H1 (cell line): ENCODE data around the gene PRDM15. TPM values are rescaled to one million over a fixed set of nuclear protein-coding genes. Genes with fewer than 3 reads are reported as not detected.

Experiments used
- CTCF ChIA-PET: fragments of 300-600 bp; sonication (Branson Sonifier 250); formaldehyde crosslinking; loops from one replicate; lab custom pipeline; 2021; ENCODE audit not compliant: partially characterized antibody; lab: Charles Lee
- POLR2A ChIA-PET: fragments of 300-600 bp; sonication (Branson Sonifier 250); formaldehyde crosslinking; loops from one replicate; lab custom pipeline; 2021; ENCODE audit warnings: inconsistent platforms; ENCODE audit not compliant: partially characterized antibody; lab: Charles Lee
- DNase-seq, 2 experiments: peaks; one replicate each; pipeline versions ENCODE4 v3.0.0 to v3.0.0-alpha.2; 2010 to 2022; ENCODE audit warnings: low spot score in 2 of 2, low read depth in 1 of 2, mixed read lengths in 1 of 2
- FAIRE-seq: peaks from 2 replicates; lab custom pipeline; 2011; peaks lifted over from hg19 to GRCh38; lab: Jason Lieb, UNC
- H2AFZ ChIP-seq: 2 replicates; pipeline ENCODE4 v1.8.1; 2012; ENCODE audit warnings: low read length, inconsistent platforms
- H2AK5ac ChIP-seq: 2 replicates; pipeline ENCODE4 v1.6.1; 2013; ENCODE audit warnings: low read depth, low read length
- H2BK120ac ChIP-seq: replicated peaks from 2 replicates; pipeline ENCODE3; 2013; ENCODE audit warnings: low read depth, low read length, inconsistent platforms
- H2BK12ac ChIP-seq: 2 replicates; pipeline ENCODE4 v1.6.1; 2013; ENCODE audit warnings: low read depth, low read length
- H2BK15ac ChIP-seq: 2 replicates; pipeline ENCODE4 v1.6.1; 2013; ENCODE audit warnings: low read length
- H2BK20ac ChIP-seq: 2 replicates; pipeline ENCODE4 v1.6.1; 2013; ENCODE audit warnings: low read length
- H2BK5ac ChIP-seq: 2 replicates; pipeline ENCODE4 v1.6.1; 2013; ENCODE audit warnings: low read depth, low read length
- H3K14ac ChIP-seq: 2 replicates; pipeline ENCODE4 v1.6.1; 2013; ENCODE audit warnings: inconsistent platforms; ENCODE audit not compliant: insufficient read length
- H3K18ac ChIP-seq: 2 replicates; pipeline ENCODE4 v1.6.1; 2013; ENCODE audit warnings: low read length; ENCODE audit errors: extremely low read depth
- H3K23ac ChIP-seq: 2 replicates; pipeline ENCODE4 v1.6.1; 2013; ENCODE audit warnings: inconsistent platforms; ENCODE audit not compliant: insufficient read length
- H3K23me2 ChIP-seq: 2 replicates; pipeline ENCODE4 v1.6.1; 2013; ENCODE audit warnings: low read depth, low read length
- H3K27ac ChIP-seq: 2 replicates; pipeline ENCODE4 v1.6.1; 2011; ENCODE audit warnings: low read depth, low read length, inconsistent platforms
- H3K27me3 ChIP-seq, 4 experiments: replicated peaks in 1 of 4; 1 replicate in 1 of 4; 2 replicates in 3 of 4; pipeline versions ENCODE4 v1.6.1 to v1.8.1; 2011 to 2013; ENCODE audit warnings: low read length in 3 of 4, mild to moderate bottlenecking in 3 of 4, inconsistent platforms in 2 of 4, mixed read lengths in 2 of 4, moderate library complexity in 1 of 4; ENCODE audit not compliant: control insufficient read depth in 3 of 4, insufficient read depth in 3 of 4; ENCODE audit errors: extremely low read depth in 1 of 4
- H3K36me3 ChIP-seq, 4 experiments: 2 replicates each; pipeline versions ENCODE4 v1.6.1 to v1.8.1; 2011 to 2013; ENCODE audit warnings: mild to moderate bottlenecking in 4 of 4, low read length in 3 of 4, moderate library complexity in 2 of 4, control low read depth in 1 of 4, inconsistent platforms in 1 of 4; ENCODE audit not compliant: insufficient read depth in 4 of 4, control insufficient read depth in 2 of 4
- H3K4ac ChIP-seq: replicated peaks from 2 replicates; pipeline ENCODE3; 2013; ENCODE audit warnings: low read length, low read depth, mixed read lengths, inconsistent platforms; ENCODE audit not compliant: insufficient read length
- H3K4me1 ChIP-seq, 4 experiments: replicated peaks in 1 of 4; 1 replicate in 1 of 4; 2 replicates in 3 of 4; pipeline versions ENCODE4 v1.6.1 to v1.8.1; 2011 to 2013; ENCODE audit warnings: low read length in 3 of 4, inconsistent platforms in 2 of 4, mixed read lengths in 1 of 4; ENCODE audit not compliant: insufficient read depth in 4 of 4, control insufficient read depth in 3 of 4
- H3K4me2 ChIP-seq, 2 experiments: 2 replicates each; pipeline versions ENCODE4 v1.6.1 to v1.8.1; 2011 to 2013; ENCODE audit warnings: low read depth in 2 of 2, low read length in 2 of 2, control low read depth in 1 of 2, inconsistent platforms in 1 of 2, mild to moderate bottlenecking in 1 of 2; ENCODE audit not compliant: insufficient read depth in 1 of 2
- H3K4me3 ChIP-seq, 4 experiments: fragments of 200-600, 300-600 bp in 1 of 4; sonication (generic), shearing (Covaris generic), sonication (Bioruptor Twin) in 1 of 4; 2 replicates each; pipeline versions ENCODE4 v1.5.1 to v1.8.1; 2011 to 2016; ENCODE audit warnings: low read length in 4 of 4, low read depth in 3 of 4, control low read depth in 2 of 4, inconsistent platforms in 2 of 4, mild to moderate bottlenecking in 2 of 4, mixed read lengths in 1 of 4, moderate library complexity in 1 of 4; ENCODE audit not compliant: insufficient read depth in 2 of 4; ENCODE audit errors: extremely low read depth in 1 of 4
- H3K56ac ChIP-seq: replicated peaks from 2 replicates; pipeline ENCODE3; 2013; ENCODE audit warnings: low read depth, mild to moderate bottlenecking, mixed read lengths, low read length, inconsistent platforms; ENCODE audit not compliant: insufficient read length
- H3K79me1 ChIP-seq: 2 replicates; pipeline ENCODE4 v1.6.1; 2013; ENCODE audit warnings: low read depth, low read length, control low read depth
- H3K79me2 ChIP-seq, 2 experiments: 2 replicates each; pipeline versions ENCODE4 v1.6.1 to v1.8.1; 2012 to 2013; ENCODE audit warnings: low read length in 2 of 2, mild to moderate bottlenecking in 2 of 2, inconsistent platforms in 1 of 2; ENCODE audit not compliant: insufficient read depth in 2 of 2, control insufficient read depth in 1 of 2
- H3K9ac ChIP-seq, 4 experiments: replicated peaks in 1 of 4; 1 replicate in 1 of 4; 2 replicates in 3 of 4; pipeline versions ENCODE4 v1.6.1 to v1.8.1; 2011 to 2013; ENCODE audit warnings: low read depth in 3 of 4, low read length in 3 of 4, control low read depth in 2 of 4, mild to moderate bottlenecking in 2 of 4, moderate library complexity in 2 of 4, inconsistent platforms in 1 of 4; ENCODE audit errors: extremely low read depth in 1 of 4
- H3K9me3 ChIP-seq, 2 experiments: 2 replicates each; pipeline versions ENCODE4 v1.6.1 to v1.8.1; 2012 to 2013; ENCODE audit warnings: mild to moderate bottlenecking in 2 of 2, moderate library complexity in 2 of 2, control low read depth in 1 of 2, inconsistent platforms in 1 of 2, low read depth in 1 of 2, low read length in 1 of 2, mixed read lengths in 1 of 2; ENCODE audit not compliant: insufficient read depth in 2 of 2
- H4K20me1 ChIP-seq, 2 experiments: replicated peaks in 1 of 2; 2 replicates each; pipeline versions ENCODE3 to v1.8.1; 2011 to 2013; ENCODE audit warnings: inconsistent platforms in 2 of 2, low read length in 2 of 2, mild to moderate bottlenecking in 1 of 2; ENCODE audit not compliant: insufficient read depth in 2 of 2, control insufficient read depth in 1 of 2
- H4K5ac ChIP-seq: 2 replicates; pipeline ENCODE4 v1.6.1; 2013; ENCODE audit warnings: low read length, low read depth, mixed read lengths, inconsistent platforms; ENCODE audit not compliant: insufficient read length
- H4K8ac ChIP-seq: 2 replicates; pipeline ENCODE4 v1.8.0; 2013; ENCODE audit warnings: mild to moderate bottlenecking, moderate library complexity, low read length, inconsistent platforms; ENCODE audit not compliant: insufficient read depth; ENCODE audit errors: extremely low read depth
- H4K91ac ChIP-seq: replicated peaks from 2 replicates; pipeline ENCODE3; 2013; ENCODE audit warnings: low read length, mixed read lengths, inconsistent platforms; ENCODE audit not compliant: insufficient read length
- BCL11A ChIP-seq, 2 experiments: IDR thresholded peaks; one replicate each; pipeline ENCODE4 v1.6.1; 2011; ENCODE audit warnings: low read depth in 2 of 2, low read length in 2 of 2, mild to moderate bottlenecking in 2 of 2
- CBX5 ChIP-seq: fragments of 300-800, 300-1000 bp; sonication (generic); IDR thresholded peaks from 2 replicates; pipeline ENCODE4 v1.7.1; 2016; ENCODE audit warnings: antibody characterized with exemption, low read length, low read depth
- CHD1 ChIP-seq: IDR thresholded peaks from 2 replicates; pipeline ENCODE4 v1.6.1; 2012; ENCODE audit warnings: low read depth, low read length, improper control_type of control experiment
- EP300 ChIP-seq, 2 experiments: IDR thresholded peaks; 1 replicate in 1 of 2; 2 replicates in 1 of 2; pipeline ENCODE4 v1.6.1; 2011 to 2012; ENCODE audit warnings: low read depth in 2 of 2, low read length in 2 of 2, mild to moderate bottlenecking in 2 of 2, borderline replicate concordance in 1 of 2, inconsistent platforms in 1 of 2, moderate library complexity in 1 of 2
- GTF2F1 ChIP-seq: IDR thresholded peaks from 2 replicates; pipeline ENCODE4 v1.6.1; 2012; ENCODE audit warnings: low read depth, low read length, improper control_type of control experiment, borderline replicate concordance
- JUN ChIP-seq: IDR thresholded peaks from 2 replicates; pipeline ENCODE4 v1.6.1; 2011; ENCODE audit warnings: low read depth, mild to moderate bottlenecking, improper control_type of control experiment, low read length
- JUND ChIP-seq: IDR thresholded peaks from 2 replicates; pipeline ENCODE4 v1.6.1; 2011; ENCODE audit warnings: mild to moderate bottlenecking, improper control_type of control experiment, low read length
- KDM5A ChIP-seq: fragments of 200-600 bp; IDR thresholded peaks from 2 replicates; pipeline ENCODE4 v1.7.1; 2012; ENCODE audit warnings: mild to moderate bottlenecking, low read length, inconsistent platforms, mixed read lengths
- MAFK ChIP-seq: IDR thresholded peaks from 2 replicates; pipeline ENCODE4 v1.6.1; 2012; ENCODE audit warnings: low read depth, mild to moderate bottlenecking, improper control_type of control experiment, low read length
- POLR2AphosphoS5 ChIP-seq: IDR thresholded peaks from 2 replicates; pipeline ENCODE4 v1.6.1; 2011; ENCODE audit warnings: low read depth, low read length
- POU5F1 ChIP-seq: IDR thresholded peaks from 2 replicates; pipeline ENCODE4 v1.6.1; 2011; ENCODE audit warnings: low read depth, mild to moderate bottlenecking, low read length, moderate library complexity
- TEAD4 ChIP-seq: IDR thresholded peaks from 2 replicates; pipeline ENCODE4 v1.6.1; 2012; ENCODE audit warnings: low read depth, low read length, inconsistent platforms, mixed read lengths
- WGBS, 2 experiments: shearing (Covaris generic) in 1 of 2; methylation state at CpG; one replicate each; pipeline versions ENCODE4 v1.1.6 to v1.1.7; 2013 to 2015; ENCODE audit warnings: low lambda C conversion rate in 2 of 2, mixed read lengths in 2 of 2, inconsistent platforms in 1 of 2, low coverage in 1 of 2, missing lambda C conversion rate in 1 of 2; ENCODE audit not compliant: insufficient replicate concordance in 2 of 2, insufficient coverage in 1 of 2, insufficient read length in 1 of 2; ENCODE audit errors: extremely low coverage in 1 of 2, missing lambda C conversion rate in 1 of 2; 5-methylcytosine and 5-hydroxymethylcytosine counted together
- polyA plus RNA-seq, 7 experiments: library from polyadenylated mRNA; depleted of rRNA in 3 of 7; stranded (reverse) in 5 of 7; unstranded in 2 of 7; fragments of >200 nt in 5 of 7; fragments of 200-250 nt in 2 of 7; gene quantifications; 1 replicate in 5 of 7; 2 replicates in 1 of 7; 4 replicates in 1 of 7; pipeline versions ENCODE4 v1.2.1 to v1.2.3, GENCODE V29; 2011 to 2013; ENCODE audit warnings: missing spikeins in 2 of 7, mixed read lengths in 2 of 7
- total RNA-seq: library from RNA; stranded (reverse); fragmentation: NEBNext Ultra II Directional; extraction: Animal tissue kit (Norgen Biotek cat#: 25700); gene quantifications from 2 replicates; pipeline ENCODE4 v1.2.1, GENCODE V29; 2021
- TF ChIP-seq, protein P1 (sequence below): IDR thresholded peaks from 2 replicates; pipeline ENCODE4 v1.6.1; 2011; ENCODE audit warnings: low read length, improper control_type of control experiment

PRDM15 gene
- total and polyA plus RNA-seq, 2 of the 8 experiments (the other 6 are each of a cell fraction or from before 2014, with no cell fraction given): 9.7 to 10.5 TPM

GRCh38 chr21:41758550-41758949 is 120.6 kb downstream of the PRDM15 start:
- Histone ChIP-seq H3K18ac (no peak overlapping the region), H2AFZ (no peak overlapping the region), H3K27me3 (peaks cover 0 to 24% (median 16%) of the 10 kb centered on the region in 4 experiments; a peak in 5 of 7 replicates), H2BK5ac (no peak overlapping the region), H3K4ac (no peak overlapping the region), H3K79me2 (peaks cover 0 to 21% of the 10 kb centered on the region in 2 experiments; a peak in 3 of 4 replicates), H3K27ac (no peak overlapping the region), H4K8ac (no peak overlapping the region), H3K4me3 (no peak overlapping the region), H3K36me3 (peaks cover 0 to 3% (median 0%) of the 10 kb centered on the region in 4 experiments; a peak in 2 of 8 replicates), H3K4me2 (no peak overlapping the region), H3K4me1 (peaks cover 22 to 48% (median 37%) of the 10 kb centered on the region in 4 experiments), H3K23me2 (peaks cover 17% of the 10 kb centered on the region), H3K9me3 (no peaks in the 10 kb centered on the region), H3K79me1 (peaks cover 3% of the 10 kb centered on the region; the same call in 1 of the 2 replicates), H3K56ac (no peak overlapping the region), H4K20me1 (peaks cover 3 to 11% of the 10 kb centered on the region in 2 experiments), H2BK120ac (no peak overlapping the region), H2BK15ac (0 out of 2 replicates have a peak overlapping the region, but pooled peaks have one; percentile 12), H3K9ac (no peak overlapping the region), H3K23ac (no peak overlapping the region), H4K5ac (no peak overlapping the region), H2AK5ac (peak overlapping the region; percentile 70; the same call in 1 of the 2 replicates), H2BK12ac (no peak overlapping the region), H4K91ac (no peak overlapping the region), H3K14ac (no peak overlapping the region), H2BK20ac (no peak overlapping the region)
- TF ChIP-seq EP300 (IDR thresholded peaks at IDR 0.05; ENCODE audit: borderline replicate concordance in 1 of 2, low read depth in 2 of 2, low read length in 2 of 2) (no peak), TEAD4 (no peak), BCL11A (IDR thresholded peaks at IDR 0.05; ENCODE audit: low read depth in 2 of 2, low read length in 2 of 2) (no peak), MAFK (no peak), JUN (no peak), CBX5 (no peak), JUND (no peak), GTF2F1 (no peak), CHD1 (no peak), KDM5A (no peak), POU5F1 (no peak), POLR2AphosphoS5 (no peak)
- TF ChIP-seq, protein P1, sequence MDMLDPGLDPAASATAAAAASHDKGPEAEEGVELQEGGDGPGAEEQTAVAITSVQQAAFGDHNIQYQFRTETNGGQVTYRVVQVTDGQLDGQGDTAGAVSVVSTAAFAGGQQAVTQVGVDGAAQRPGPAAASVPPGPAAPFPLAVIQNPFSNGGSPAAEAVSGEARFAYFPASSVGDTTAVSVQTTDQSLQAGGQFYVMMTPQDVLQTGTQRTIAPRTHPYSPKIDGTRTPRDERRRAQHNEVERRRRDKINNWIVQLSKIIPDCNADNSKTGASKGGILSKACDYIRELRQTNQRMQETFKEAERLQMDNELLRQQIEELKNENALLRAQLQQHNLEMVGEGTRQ: no peak
- DNase-seq: no peak
- POLR2A ChIA-PET: interaction anchor here (1.3 to 1.6 kb wide), 2 partner anchors 11 to 137 kb away, joined by 3 to 5 read pairs; no protein-coding TSS in a partner anchor
- no peak for FAIRE-seq
- WGBS, 2 experiments: 77% methylated on average over 5 of the region's 5 CpGs; no CpG with 5 or more reads in 1 of the 2 experiments
- CTCF ChIA-PET: interaction anchor here (0.7 to 9.1 kb wide), 4 partner anchors 12 to 146 kb away, joined by 4 to 71 read pairs (median 24); no protein-coding TSS in a partner anchor
